HG03354 (cell line): ENCODE results near the gene OPA1.

Experiments
- ATAC-seq: cut with Tn5 transposase; IDR thresholded peaks from one replicate; pipeline ENCODE4 v1.9.1; 2021; ENCODE audit warnings: mild to moderate bottlenecking; ENCODE audit not compliant: unreplicated experiment, poor library complexity, severe bottlenecking

OPA1 gene, protein sequence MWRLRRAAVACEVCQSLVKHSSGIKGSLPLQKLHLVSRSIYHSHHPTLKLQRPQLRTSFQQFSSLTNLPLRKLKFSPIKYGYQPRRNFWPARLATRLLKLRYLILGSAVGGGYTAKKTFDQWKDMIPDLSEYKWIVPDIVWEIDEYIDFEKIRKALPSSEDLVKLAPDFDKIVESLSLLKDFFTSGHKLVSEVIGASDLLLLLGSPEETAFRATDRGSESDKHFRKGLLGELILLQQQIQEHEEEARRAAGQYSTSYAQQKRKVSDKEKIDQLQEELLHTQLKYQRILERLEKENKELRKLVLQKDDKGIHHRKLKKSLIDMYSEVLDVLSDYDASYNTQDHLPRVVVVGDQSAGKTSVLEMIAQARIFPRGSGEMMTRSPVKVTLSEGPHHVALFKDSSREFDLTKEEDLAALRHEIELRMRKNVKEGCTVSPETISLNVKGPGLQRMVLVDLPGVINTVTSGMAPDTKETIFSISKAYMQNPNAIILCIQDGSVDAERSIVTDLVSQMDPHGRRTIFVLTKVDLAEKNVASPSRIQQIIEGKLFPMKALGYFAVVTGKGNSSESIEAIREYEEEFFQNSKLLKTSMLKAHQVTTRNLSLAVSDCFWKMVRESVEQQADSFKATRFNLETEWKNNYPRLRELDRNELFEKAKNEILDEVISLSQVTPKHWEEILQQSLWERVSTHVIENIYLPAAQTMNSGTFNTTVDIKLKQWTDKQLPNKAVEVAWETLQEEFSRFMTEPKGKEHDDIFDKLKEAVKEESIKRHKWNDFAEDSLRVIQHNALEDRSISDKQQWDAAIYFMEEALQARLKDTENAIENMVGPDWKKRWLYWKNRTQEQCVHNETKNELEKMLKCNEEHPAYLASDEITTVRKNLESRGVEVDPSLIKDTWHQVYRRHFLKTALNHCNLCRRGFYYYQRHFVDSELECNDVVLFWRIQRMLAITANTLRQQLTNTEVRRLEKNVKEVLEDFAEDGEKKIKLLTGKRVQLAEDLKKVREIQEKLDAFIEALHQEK

GRCh38 chr3:193592841-193593667, at the start of gene OPA1:
Gene OPA1 (plus strand): TSS chr3:193593208. CDS start chr3:193593378, 170 bp downstream.
- ATAC-seq: peak; percentile 96

DNA sequence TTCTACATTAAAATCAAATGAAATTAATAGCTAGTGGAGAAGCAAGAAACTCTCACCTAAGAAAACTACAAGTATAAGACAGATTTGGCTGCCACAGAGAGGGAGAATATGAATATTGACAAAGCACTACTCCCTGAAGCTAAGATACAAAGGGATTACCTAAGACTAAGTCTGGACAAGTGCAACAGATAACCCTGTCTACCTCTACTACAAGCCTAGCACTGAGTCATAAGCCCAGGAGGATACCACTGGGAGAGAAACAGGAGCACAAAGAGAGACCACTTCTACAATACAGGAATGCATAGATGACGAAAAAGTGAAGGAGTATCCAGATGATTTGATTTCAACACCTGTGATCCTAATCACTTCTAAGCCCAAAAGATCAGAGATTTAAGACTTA, 48.7 kb upstream of the OPA1 start:
- ATAC-seq: no peak

- ATAC-seq: no peak
These were observed 47.7 kb upstream of the OPA1 start for GRCh38 chr3:193545304-193545703.

DNA sequence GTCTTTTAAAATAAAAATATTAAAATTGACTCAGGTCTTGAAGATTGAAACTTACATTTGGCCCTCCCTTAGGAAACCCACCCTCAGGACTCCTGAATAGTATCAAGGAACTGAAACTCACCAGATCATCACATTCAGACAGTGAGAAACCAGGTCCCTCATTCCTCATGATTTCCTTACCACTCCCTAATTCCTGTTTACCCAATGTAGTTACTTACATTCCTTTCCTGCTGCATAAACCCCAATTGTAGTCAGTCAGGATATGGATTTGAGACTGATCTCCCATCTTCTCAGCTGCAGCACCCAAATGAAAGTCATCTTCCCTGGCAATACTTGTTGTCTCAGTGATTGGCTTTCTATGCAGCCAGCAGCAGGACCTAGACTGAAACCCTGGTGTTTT, 46.9 kb upstream of the OPA1 start:
- ATAC-seq: no peak

DNA sequence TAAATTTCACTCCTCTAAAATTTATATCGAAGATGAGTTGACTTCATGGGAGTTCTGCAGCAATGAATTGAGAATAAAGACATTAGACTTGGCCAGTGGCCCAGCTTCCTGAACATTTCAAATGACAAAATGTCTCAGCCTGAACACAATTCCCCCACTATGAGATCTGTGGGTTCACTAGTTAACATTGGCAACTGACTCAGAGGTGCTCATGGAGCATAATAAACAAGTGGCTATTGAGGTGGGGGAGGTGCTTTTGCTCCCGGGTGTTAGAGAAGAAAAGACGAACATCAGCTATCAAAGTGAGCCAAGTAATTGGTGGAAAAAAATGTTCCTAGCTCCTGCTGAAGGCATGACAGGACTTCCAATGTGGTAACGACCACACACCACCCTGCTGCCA, 44.6 kb upstream of the OPA1 start:
- ATAC-seq: no peak

GRCh38 chr3:193552923-193553322, 40.1 kb upstream of the OPA1 start:
- no peak for ATAC-seq

- ATAC-seq: no peak
These were observed 39.4 kb upstream of the OPA1 start for GRCh38 chr3:193553586-193553985.

DNA sequence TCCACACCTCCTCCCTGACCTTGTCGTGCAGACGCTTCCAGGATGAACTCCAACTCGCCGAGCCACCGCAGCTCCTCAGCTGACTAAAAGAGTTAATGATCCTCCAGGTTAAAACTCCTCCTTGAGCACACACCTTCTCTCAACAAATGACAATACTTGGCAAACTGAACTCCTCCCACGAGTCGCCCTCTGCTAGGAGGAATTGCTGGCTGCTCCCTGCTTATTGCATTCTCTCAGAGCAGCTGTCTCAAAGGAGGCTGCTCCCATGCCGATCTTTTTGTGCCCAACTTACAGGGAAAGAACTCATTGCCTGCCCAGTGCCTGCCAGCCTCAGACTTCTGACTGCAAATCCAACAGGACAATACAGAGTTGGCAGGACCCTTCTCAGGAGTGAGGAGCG, 38.2 kb upstream of the OPA1 start, which contains the start of gene ATP13A4:
ATP13A4 (minus strand) TSS at position 85 of the 400 bp plus-strand sequence. CDS start 96 bp downstream, outside the sequence.
- ATAC-seq: no peak

DNA sequence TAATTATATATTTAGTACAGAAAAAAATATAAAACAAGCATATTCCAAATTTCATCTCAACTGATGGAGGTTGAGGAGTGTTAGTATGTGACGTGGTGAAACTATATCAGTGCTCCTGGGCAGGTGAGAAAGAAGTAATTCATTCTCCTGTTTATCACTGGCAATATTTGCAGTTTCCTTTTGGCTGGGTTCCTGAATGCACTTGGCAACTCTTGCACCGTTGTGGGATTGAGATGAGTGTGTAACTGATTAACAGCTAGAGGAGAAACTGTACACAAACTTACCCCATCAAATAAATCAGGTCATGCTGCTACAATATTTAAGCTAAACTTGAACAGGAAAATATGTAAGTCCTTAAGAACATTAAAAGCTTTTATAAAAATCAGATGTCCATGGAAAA, 36.2 kb upstream of the OPA1 start:
- no peak for ATAC-seq

- ATAC-seq: no peak
These were observed 33.9 kb upstream of the OPA1 start for GRCh38 chr3:193559100-193559499.

- ATAC-seq: no peak
These were observed 32.9 kb upstream of the OPA1 start for GRCh38 chr3:193560091-193560490.

GRCh38 chr3:193560870-193561269, 32.1 kb upstream of the OPA1 start:
- no peak for ATAC-seq

DNA sequence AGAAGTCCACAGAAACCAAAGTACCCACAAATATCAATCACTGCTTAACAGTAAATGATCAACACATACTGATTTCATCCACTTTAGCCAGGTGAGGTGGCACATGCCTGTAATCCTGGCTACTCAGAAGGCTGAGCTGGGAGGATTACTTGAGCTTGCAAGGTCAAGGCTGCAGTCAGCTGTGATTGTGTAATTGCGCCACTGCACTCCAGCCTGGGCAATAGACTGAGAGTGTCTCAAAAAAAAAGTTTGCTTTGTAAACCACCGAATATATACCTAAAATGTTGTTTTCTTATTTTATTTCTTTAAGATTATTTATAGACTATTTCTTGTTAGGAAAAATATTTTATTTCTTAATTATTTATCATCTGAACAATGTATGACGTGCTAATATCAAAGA, 29.6 kb upstream of the OPA1 start:
- no peak for ATAC-seq

GRCh38 chr3:193564012-193564411, 29.0 kb upstream of the OPA1 start:
- ATAC-seq: no peak

- no peak for ATAC-seq
These were observed 23.9 kb upstream of the OPA1 start for GRCh38 chr3:193569119-193569518.

DNA sequence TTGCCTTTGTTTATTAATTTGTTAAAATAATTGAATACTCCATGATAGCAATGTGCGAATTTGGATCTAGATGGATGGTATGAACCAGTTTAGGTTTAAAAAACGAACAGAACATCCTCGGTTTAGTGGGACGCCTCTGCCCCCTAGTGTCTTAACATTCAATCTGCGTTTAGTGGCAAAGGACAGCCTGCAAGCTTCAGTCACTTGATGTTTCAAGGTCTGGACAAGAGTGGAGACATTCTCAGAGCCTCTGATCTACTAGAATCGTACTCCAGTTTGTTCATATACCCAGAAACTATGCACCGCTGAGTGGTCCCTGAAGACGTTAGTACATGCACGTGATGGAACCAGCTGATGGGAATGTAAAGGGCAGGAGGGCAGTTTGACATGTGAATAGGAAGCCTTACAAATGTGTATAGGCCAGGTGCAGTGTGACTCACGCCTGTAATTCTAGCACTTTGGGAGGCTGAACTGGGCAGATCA, 20.5 kb upstream of the OPA1 start:
- peak; percentile 79 for ATAC-seq

DNA sequence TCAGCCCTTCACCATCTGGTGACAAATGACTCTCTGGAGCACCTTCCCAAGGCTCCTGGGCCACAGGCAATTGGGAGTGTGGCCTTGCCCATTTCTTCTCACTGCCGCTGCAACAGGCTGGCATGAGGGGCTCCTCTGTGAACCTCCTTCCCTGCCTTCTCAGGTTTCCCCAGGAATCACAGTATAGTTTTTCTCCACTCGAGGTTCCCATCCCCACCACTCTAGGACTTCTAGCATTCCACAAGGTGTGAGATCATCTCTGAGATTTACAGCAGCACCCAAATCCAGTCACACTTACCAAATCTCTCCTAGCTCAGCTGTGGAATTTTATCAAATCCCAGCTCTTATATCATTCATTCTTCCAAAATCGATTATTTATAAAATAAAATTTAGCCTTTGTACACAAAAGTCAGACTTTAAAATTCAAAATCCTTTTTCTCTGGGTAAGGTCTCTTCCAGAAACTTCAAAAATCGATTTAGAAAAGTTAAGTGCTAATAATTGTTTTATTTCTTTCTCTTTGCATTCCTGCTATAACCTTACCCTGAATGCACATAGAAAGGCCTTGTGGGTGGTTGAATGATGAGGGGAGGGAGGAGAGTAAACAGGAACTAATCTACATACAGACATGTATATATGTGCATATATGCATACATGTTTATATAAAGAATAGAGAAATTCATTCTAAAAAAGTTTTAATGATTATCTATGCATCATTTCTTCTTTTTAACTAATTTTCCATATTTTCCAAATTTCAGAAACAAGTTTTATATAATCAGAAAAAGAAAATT, 19.4 kb upstream of the OPA1 start:
- ATAC-seq: no peak

DNA sequence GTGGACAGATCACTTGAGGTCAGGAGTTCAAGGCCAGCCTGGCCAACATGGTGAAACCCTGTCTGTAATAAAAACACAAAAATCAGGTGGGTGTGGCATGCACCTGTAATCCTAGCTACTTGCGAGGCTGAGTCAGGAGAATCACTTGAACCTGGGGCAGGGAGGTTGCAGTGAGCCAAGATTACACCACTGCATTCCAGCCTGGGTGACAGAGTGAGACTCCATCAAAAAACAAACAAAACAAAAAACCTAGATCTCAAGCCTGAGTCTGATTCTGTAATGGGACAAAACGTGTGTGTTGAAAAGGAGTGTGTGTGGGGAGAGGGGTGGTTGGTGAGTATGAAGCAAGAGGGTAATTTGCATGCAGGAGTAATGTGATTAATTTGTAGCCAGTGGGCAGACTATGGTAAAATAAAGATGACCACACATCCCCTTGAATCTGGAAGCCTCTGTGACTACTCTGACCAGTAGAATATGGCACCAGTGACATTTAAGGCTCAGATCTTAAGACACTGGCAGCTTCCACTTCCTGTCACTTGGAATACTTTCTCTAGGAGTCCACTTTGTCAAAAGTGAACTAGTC, 18.4 kb upstream of the OPA1 start:
- ATAC-seq: peak; percentile 66
